HCT116 (cell line): ENCODE data around the gene TNFSF13B. TPM values are rescaled to one million over a fixed set of nuclear protein-coding genes. Genes with fewer than 3 reads are reported as not detected.

Experiments used
- ATAC-seq: fragments of 200-7000 bp; cut with Tn5 transposase; 2 replicates; pipeline ENCODE4 v1.9.1; 2020; ENCODE audit warnings: mild to moderate bottlenecking, moderate library complexity
- BruUV-seq: library from RNA; stranded (reverse); fragments of 400-500 nt; replicated peaks from 2 replicates; lab custom pipeline; 2021; lab: Mats Ljungman, UMichigan
- CTCF ChIA-PET: fragments of 300-600 bp; sonication (Branson Sonifier 250); formaldehyde crosslinking; loops from one replicate; lab custom pipeline; 2021; ENCODE audit warnings: antibody characterized with exemption; lab: Charles Lee
- POLR2A ChIA-PET: fragments of 300-600, 350-600 bp; sonication (Branson Sonifier 250); formaldehyde crosslinking; loops from one replicate; lab custom pipeline; 2021; ENCODE audit warnings: antibody characterized with exemption; lab: Charles Lee
- RAD21 ChIA-PET, 2 experiments: fragments of 300-600 bp; sonication (Branson Sonifier 250); formaldehyde crosslinking; loops; one replicate each; lab custom pipeline; 2023; ENCODE audit warnings: low total read pairs in 2 of 2; ENCODE audit not compliant: uncharacterized antibody in 2 of 2, unreplicated experiment in 2 of 2, low non-redundant PET in 1 of 2; lab: Charles Lee
- DNase-seq: peaks from one replicate; pipeline ENCODE4 v3.0.0-alpha.2; 2010; ENCODE audit warnings: low read depth, low spot score
- H2AFZ ChIP-seq: fragments of 200-600 bp; shearing (Covaris generic), sonication (generic); 2 replicates; pipeline ENCODE4 v1.6.1; 2017; ENCODE audit warnings: low read depth, mixed run types, mixed read lengths, antibody characterized with exemption, low read length; ENCODE audit not compliant: poor library complexity, severe bottlenecking
- H3K27ac ChIP-seq: 2 replicates; pipeline ENCODE4 v1.5.1; 2012; ENCODE audit warnings: low read depth, low read length
- H3K27me3 ChIP-seq: fragments of 200-600 bp; sonication (generic); 2 replicates; pipeline ENCODE4 v1.6.1; 2016; ENCODE audit warnings: mixed run types, low read length, mixed read lengths; ENCODE audit not compliant: insufficient read depth
- H3K36me3 ChIP-seq, 2 experiments: fragments of 200-500 bp in 1 of 2; fragments of 200-600 bp in 1 of 2; sonication (Bioruptor generic) in 1 of 2; sonication (generic) in 1 of 2; 2 replicates each; pipeline versions ENCODE4 v1.5.1 to v1.6.1; 2014 to 2016; ENCODE audit warnings: low read length in 2 of 2, inconsistent platforms in 1 of 2, mixed read lengths in 1 of 2, mixed run types in 1 of 2; ENCODE audit not compliant: insufficient read depth in 2 of 2, control insufficient read depth in 1 of 2
- H3K4me1 ChIP-seq, 2 experiments: fragments of 200-600 bp in 1 of 2; sonication (generic) in 1 of 2; 2 replicates each; pipeline versions ENCODE4 v1.5.1 to v1.6.1; 2012 to 2017; ENCODE audit warnings: low read length in 2 of 2, inconsistent platforms in 1 of 2, mild to moderate bottlenecking in 1 of 2, mixed read lengths in 1 of 2, mixed run types in 1 of 2, moderate library complexity in 1 of 2; ENCODE audit not compliant: insufficient read depth in 2 of 2, control insufficient read depth in 1 of 2
- H3K4me2 ChIP-seq: fragments of 200-600 bp; sonication (generic); 2 replicates; pipeline ENCODE4 v1.6.1; 2017; ENCODE audit warnings: mixed run types, low read length, mixed read lengths
- H3K4me3 ChIP-seq, 2 experiments: fragments of 200-600 bp in 1 of 2; sonication (generic) in 1 of 2; replicated peaks in 1 of 2; 2 replicates each; pipeline ENCODE4 v1.5.1; 2011 to 2016; ENCODE audit warnings: low read length in 2 of 2, control low read depth in 1 of 2, low read depth in 1 of 2, mild to moderate bottlenecking in 1 of 2, mixed read lengths in 1 of 2, mixed run types in 1 of 2
- H3K79me2 ChIP-seq: fragments of 200-600 bp; sonication (generic); 2 replicates; pipeline ENCODE4 v1.6.1; 2017; ENCODE audit warnings: mild to moderate bottlenecking, mixed run types, low read length, moderate library complexity, mixed read lengths; ENCODE audit not compliant: insufficient read depth
- H3K9ac ChIP-seq: fragments of 200-600 bp; sonication (generic); 2 replicates; pipeline ENCODE4 v1.6.1; 2016; ENCODE audit warnings: low read length, mixed read lengths
- H3K9me2 ChIP-seq: fragments of 200-600 bp; sonication (generic), shearing (Covaris generic); 2 replicates; pipeline ENCODE4 v1.6.1; 2017; ENCODE audit warnings: mixed run types, mild to moderate bottlenecking, moderate library complexity; ENCODE audit not compliant: insufficient read depth
- H3K9me3 ChIP-seq, 2 experiments: fragments of 200-500 bp in 1 of 2; fragments of 200-600 bp in 1 of 2; sonication (Bioruptor generic) in 1 of 2; sonication (generic) in 1 of 2; 2 replicates each; pipeline ENCODE4 v1.6.1; 2014 to 2017; ENCODE audit warnings: low read length in 2 of 2, mixed read lengths in 2 of 2, inconsistent platforms in 1 of 2, low read depth in 1 of 2, mild to moderate bottlenecking in 1 of 2, mixed run types in 1 of 2, moderate library complexity in 1 of 2; ENCODE audit not compliant: control insufficient read depth in 1 of 2, insufficient read depth in 1 of 2
- H4K20me1 ChIP-seq: fragments of 200-600 bp; sonication (generic), shearing (Covaris generic); 2 replicates; pipeline ENCODE4 v1.6.1; 2017; ENCODE audit warnings: mixed run types, mild to moderate bottlenecking, moderate library complexity; ENCODE audit not compliant: insufficient read depth
- FOSL1 ChIP-seq: IDR thresholded peaks from 2 replicates; pipeline ENCODE4 v1.6.1; 2012; ENCODE audit warnings: low read depth
- POLR2AphosphoS5 ChIP-seq: IDR thresholded peaks from 2 replicates; pipeline ENCODE4 v1.6.1; 2011; ENCODE audit warnings: mild to moderate bottlenecking, low read depth, low read length, moderate library complexity
- RAD21 ChIP-seq: IDR thresholded peaks from 2 replicates; pipeline ENCODE4 v1.6.1; 2012; ENCODE audit warnings: low read depth, mild to moderate bottlenecking
- SRF ChIP-seq: IDR thresholded peaks from 2 replicates; pipeline ENCODE4 v1.6.1; 2012; ENCODE audit warnings: low read depth
- ZNF274 ChIP-seq: fragments of 200-500 bp; sonication (Bioruptor generic); IDR thresholded peaks from 2 replicates; pipeline ENCODE4 v1.6.1; 2014; ENCODE audit warnings: mild to moderate bottlenecking, low read depth, low read length, inconsistent platforms
- intact Hi-C: fragments of 100-400 bp; cut with micrococcal nuclease; formaldehyde crosslinking; loops from 2 replicates; pipeline ENCODE4 v1.10.0; 2022
- total RNA-seq: library from RNA; stranded (reverse); gene quantifications from one replicate; pipeline ENCODE4 v1.2.1, GENCODE V29; 2021; ENCODE audit not compliant: unreplicated experiment
- TF ChIP-seq, protein P1 (sequence below): IDR thresholded peaks from 2 replicates; pipeline ENCODE4 v1.6.1; 2012
- TF ChIP-seq, protein P2 (sequence below), 3 experiments: fragments of 200-600 bp in 1 of 3; sonication (generic) in 1 of 3; IDR thresholded peaks in 2 of 3; conservative IDR thresholded peaks in 1 of 3; 2 replicates each; pipeline ENCODE4 v1.5.1; 2012 to 2017; ENCODE audit warnings: low read depth in 2 of 3, low read length in 2 of 3, antibody characterized with exemption in 1 of 3, borderline replicate concordance in 1 of 3, control low read depth in 1 of 3, mild to moderate bottlenecking in 1 of 3, mixed read lengths in 1 of 3, mixed run types in 1 of 3, moderate library complexity in 1 of 3; ENCODE audit not compliant: insufficient read depth in 1 of 3
- TF ChIP-seq, protein P3 (sequence below): IDR thresholded peaks from 2 replicates; pipeline ENCODE4 v1.6.1; 2012; ENCODE audit warnings: low read depth

Gene TNFSF13B
- total RNA-seq, 1 experiment from 2014 or later = 1.3 TPM

DNA sequence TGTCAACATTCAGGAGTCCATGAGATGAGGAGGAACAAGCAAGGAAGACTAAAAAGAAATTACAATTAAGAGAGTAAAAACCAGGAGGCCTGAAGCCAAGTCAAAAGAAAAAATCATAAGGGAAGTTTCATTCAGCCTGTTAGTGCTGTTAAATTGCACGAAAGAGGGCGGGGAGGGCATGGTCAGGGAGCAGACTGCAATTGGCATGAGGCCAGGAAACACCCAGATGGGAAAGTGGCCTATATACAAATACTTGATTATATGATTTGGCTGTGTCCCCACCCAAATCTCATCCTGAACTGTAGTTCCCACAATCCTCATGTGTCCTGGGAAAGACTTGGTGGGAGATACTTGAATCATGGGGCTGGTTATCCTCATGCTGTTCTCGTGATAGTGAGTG is 43.9 kb downstream of the TNFSF13B start:
- Histone ChIP-seq H3K4me2 (no peak overlapping the region), H3K9ac (no peak overlapping the region), H3K4me3 (no peak overlapping the region), H3K4me1 (no peaks in the 10 kb centered on the region), H3K27me3 (peaks cover 4% of the 10 kb centered on the region; the same call in 1 of the 2 replicates), H3K9me3 (no peaks in the 10 kb centered on the region)
- no peak for ATAC-seq
- RAD21 ChIA-PET = no interaction called here
- POLR2A ChIA-PET = no interaction called here
- TF ChIP-seq POLR2AphosphoS5 (no peak), RAD21 (no peak), SRF (no peak), FOSL1 (no peak), ZNF274 (no peak)
- TF ChIP-seq, protein P1, sequence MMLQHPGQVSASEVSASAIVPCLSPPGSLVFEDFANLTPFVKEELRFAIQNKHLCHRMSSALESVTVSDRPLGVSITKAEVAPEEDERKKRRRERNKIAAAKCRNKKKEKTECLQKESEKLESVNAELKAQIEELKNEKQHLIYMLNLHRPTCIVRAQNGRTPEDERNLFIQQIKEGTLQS = no peak
- TF ChIP-seq, protein P2, sequence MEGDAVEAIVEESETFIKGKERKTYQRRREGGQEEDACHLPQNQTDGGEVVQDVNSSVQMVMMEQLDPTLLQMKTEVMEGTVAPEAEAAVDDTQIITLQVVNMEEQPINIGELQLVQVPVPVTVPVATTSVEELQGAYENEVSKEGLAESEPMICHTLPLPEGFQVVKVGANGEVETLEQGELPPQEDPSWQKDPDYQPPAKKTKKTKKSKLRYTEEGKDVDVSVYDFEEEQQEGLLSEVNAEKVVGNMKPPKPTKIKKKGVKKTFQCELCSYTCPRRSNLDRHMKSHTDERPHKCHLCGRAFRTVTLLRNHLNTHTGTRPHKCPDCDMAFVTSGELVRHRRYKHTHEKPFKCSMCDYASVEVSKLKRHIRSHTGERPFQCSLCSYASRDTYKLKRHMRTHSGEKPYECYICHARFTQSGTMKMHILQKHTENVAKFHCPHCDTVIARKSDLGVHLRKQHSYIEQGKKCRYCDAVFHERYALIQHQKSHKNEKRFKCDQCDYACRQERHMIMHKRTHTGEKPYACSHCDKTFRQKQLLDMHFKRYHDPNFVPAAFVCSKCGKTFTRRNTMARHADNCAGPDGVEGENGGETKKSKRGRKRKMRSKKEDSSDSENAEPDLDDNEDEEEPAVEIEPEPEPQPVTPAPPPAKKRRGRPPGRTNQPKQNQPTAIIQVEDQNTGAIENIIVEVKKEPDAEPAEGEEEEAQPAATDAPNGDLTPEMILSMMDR (IDR thresholded peaks at IDR 0.05 in 2 of 3, conservative IDR thresholded peaks at IDR 0.05 in 1 of 3; ENCODE audit: borderline replicate concordance in 1 of 3, insufficient read depth in 1 of 3, low read depth in 2 of 3, low read length in 2 of 3) = no peak
- TF ChIP-seq, protein P3, sequence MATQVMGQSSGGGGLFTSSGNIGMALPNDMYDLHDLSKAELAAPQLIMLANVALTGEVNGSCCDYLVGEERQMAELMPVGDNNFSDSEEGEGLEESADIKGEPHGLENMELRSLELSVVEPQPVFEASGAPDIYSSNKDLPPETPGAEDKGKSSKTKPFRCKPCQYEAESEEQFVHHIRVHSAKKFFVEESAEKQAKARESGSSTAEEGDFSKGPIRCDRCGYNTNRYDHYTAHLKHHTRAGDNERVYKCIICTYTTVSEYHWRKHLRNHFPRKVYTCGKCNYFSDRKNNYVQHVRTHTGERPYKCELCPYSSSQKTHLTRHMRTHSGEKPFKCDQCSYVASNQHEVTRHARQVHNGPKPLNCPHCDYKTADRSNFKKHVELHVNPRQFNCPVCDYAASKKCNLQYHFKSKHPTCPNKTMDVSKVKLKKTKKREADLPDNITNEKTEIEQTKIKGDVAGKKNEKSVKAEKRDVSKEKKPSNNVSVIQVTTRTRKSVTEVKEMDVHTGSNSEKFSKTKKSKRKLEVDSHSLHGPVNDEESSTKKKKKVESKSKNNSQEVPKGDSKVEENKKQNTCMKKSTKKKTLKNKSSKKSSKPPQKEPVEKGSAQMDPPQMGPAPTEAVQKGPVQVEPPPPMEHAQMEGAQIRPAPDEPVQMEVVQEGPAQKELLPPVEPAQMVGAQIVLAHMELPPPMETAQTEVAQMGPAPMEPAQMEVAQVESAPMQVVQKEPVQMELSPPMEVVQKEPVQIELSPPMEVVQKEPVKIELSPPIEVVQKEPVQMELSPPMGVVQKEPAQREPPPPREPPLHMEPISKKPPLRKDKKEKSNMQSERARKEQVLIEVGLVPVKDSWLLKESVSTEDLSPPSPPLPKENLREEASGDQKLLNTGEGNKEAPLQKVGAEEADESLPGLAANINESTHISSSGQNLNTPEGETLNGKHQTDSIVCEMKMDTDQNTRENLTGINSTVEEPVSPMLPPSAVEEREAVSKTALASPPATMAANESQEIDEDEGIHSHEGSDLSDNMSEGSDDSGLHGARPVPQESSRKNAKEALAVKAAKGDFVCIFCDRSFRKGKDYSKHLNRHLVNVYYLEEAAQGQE = no peak
- TF ChIP-seq, all 23 proteins: peak for 0
- BruUV-seq = no TSS peak
- intact Hi-C loops = no loop called here
- CTCF ChIA-PET = no interaction called here
- H2AFZ ChIP-seq = no peak overlapping the region
- no peaks in the 10 kb centered on the region for H3K36me3 ChIP-seq
- H4K20me1 ChIP-seq = no peaks in the 10 kb centered on the region
- DNase-seq = no peak
- H3K9me2 ChIP-seq = no peaks in the 10 kb centered on the region
- no peaks in the 10 kb centered on the region for H3K79me2 ChIP-seq
- H3K27ac ChIP-seq = no peak overlapping the region
